OCI-LY7 (cell line): ENCODE measurements around the gene OAS1.

Source experiments
- EZH2phosphoT487 ChIP-seq: fragments of 200-600 bp; sonication (generic); IDR thresholded peaks from 2 replicates; pipeline ENCODE4 v1.6.1; 2018; ENCODE audit warnings: low read depth, borderline replicate concordance, mild to moderate bottlenecking, mixed run types, antibody characterized with exemption, low read length, moderate library complexity, mixed read lengths
- TF ChIP-seq, protein P1 (sequence below): fragments of 200-600 bp; sonication (generic); conservative IDR thresholded peaks from 2 replicates; pipeline ENCODE4 v1.5.1; 2014; ENCODE audit warnings: mild to moderate bottlenecking, antibody characterized with exemption, low read length, moderate library complexity, mixed read lengths

DNA sequence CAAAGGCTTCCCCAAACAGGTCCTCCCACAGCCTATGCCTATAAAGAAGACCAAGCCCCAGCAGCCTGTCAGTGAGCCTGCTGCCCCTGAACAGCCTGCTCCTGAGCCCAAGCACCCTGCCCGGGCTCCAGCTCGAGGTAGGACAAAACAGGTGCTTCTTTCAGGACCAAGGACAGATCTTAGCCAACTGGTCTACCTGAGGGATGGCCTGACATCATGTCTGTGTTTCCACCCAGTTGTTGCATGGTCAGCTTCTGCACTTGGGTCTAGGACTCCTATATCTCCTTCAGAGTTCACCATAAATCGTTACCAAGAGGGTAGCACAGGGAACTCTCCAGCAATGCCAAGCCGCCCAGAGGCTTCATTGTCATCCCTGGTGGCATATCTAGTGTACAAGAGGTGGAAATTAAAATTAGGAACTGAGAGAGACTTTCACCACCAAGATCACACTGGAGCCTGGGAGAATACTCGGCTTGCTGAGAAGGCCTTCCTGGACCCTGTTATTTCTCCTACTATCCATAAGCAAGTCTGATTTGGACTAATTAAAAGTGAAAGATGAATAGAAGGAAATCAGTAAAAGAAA, 38.2 kb upstream of the OAS1 start:
- TF ChIP-seq, protein P1, sequence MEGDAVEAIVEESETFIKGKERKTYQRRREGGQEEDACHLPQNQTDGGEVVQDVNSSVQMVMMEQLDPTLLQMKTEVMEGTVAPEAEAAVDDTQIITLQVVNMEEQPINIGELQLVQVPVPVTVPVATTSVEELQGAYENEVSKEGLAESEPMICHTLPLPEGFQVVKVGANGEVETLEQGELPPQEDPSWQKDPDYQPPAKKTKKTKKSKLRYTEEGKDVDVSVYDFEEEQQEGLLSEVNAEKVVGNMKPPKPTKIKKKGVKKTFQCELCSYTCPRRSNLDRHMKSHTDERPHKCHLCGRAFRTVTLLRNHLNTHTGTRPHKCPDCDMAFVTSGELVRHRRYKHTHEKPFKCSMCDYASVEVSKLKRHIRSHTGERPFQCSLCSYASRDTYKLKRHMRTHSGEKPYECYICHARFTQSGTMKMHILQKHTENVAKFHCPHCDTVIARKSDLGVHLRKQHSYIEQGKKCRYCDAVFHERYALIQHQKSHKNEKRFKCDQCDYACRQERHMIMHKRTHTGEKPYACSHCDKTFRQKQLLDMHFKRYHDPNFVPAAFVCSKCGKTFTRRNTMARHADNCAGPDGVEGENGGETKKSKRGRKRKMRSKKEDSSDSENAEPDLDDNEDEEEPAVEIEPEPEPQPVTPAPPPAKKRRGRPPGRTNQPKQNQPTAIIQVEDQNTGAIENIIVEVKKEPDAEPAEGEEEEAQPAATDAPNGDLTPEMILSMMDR = no peak
- TF ChIP-seq EZH2phosphoT487 = no peak
